GM18867 (cell line): ENCODE data around the gene ZNF469.

ENCODE experiments used
- ATAC-seq: cut with Tn5 transposase; IDR thresholded peaks from one replicate; pipeline ENCODE4 v1.9.1; 2021; ENCODE audit warnings: mild to moderate bottlenecking, moderate library complexity; ENCODE audit not compliant: unreplicated experiment

ZNF469 gene

DNA sequence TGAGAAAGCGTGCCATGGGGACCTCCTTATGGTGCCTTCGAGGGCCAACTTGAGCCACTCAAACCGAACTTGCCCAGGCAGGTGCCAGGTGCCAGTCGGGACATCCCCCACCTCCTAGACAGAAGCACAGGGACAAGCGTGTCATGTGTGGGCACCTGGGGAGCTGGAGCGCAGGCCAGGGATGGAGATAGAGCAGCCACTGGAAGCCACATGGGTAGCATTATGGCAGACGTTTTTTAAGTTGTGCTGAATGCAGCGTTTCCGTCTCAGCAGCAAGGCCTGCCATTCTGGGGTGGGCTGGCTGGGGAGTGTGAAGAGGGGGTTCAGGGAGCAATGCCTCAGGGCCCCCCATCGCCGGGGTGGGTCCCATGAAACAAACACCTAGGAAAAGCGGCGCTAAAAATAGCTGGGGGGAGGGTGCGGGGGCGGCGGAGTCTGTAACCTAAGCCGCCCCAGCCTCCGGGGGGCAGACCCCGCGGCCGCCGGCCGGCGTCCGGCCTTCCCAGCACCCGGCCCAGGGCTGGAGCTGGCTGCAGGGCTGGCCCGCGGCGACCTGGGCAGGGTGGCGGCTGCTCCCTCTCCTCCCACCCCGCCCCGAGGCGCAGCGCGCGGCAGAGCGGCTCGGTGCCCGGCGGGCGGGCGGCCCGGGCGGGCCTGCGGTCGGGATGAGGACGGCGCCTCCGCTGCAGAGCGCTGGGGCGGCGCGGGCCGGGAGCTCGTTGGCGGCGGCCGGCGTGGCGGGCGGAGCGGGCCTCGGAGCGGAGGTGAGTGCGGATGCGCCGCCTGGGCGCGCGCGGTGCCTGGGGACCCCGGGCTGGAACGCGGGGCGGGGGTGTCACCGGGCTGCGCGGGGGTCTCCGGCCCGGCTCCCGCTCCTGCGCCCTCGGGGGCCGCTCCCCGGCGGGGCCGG lies at the start of gene ZNF469:
TSS of gene ZNF469 (plus strand) at position 469 of the 910 bp plus-strand sequence. CDS start 44,512 bp downstream, outside the sequence.
- ATAC-seq = no peak

- ATAC-seq = no peak
These were observed 48.6 kb upstream of the ZNF469 start for GRCh38 chr16:88333848-88334777.

DNA sequence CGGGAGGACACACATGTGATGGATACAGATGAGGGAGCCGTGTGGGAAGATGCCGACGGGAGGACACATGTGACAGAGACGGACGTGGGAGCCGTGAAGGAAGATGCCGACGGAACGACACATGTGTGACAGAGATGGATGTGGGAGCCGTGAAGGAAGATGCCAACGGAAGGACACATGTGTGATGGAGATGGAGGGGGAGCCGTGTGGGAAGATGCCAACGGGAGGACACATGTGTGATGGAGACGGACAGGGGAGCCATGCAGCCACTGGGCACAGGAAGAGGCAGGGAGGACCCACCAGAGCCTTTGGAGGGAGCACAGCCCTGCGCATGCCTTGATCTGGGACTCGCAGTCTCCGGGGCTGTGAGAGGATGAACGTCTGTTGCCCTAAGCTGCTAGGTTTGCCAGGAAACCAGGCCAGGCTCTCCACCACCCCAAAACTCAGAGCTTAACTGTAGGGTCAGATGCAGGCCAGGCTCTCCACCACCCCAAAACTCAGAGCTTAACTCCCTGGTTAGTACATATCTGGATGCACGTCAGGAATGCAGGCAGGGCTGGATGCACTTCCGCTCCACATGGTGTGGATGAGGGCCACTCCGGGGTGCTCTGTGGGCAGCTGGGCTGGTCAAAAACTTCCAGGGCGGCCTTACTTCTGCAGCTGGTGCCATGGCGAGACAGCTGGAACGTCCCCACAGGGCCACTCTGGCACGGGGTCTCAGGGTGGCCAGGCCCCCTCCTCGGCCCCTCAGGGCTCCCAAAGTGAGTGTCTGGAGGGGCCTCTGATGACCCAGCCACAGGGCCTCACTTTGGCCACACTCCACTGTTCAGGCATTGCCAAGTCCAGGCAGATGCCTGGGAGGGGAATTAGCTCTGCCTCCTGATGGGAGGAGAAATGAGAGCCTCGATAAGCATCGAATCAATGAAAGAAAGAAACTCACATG lies 47.7 kb upstream of the ZNF469 start:
- ATAC-seq = no peak

DNA sequence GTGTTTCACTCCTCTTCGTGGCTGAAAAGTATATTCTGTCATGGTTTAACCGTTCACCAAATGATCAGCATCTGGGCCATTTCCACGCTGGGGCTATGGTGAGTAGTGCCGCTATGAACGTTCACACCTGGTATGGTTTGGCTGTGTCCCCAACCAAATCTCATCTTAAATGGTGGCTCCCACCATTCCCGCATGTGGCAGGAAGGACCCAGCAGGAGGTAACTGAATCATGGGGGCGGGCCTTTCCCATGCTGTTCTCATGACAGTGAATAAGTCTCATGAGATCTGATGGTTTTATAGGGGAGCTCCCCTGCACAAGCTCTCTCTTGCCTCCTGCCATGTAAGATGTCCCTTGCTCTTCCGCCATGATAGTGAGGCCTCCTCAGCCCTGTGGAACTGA lies 45.7 kb upstream of the ZNF469 start:
- no peak for ATAC-seq

DNA sequence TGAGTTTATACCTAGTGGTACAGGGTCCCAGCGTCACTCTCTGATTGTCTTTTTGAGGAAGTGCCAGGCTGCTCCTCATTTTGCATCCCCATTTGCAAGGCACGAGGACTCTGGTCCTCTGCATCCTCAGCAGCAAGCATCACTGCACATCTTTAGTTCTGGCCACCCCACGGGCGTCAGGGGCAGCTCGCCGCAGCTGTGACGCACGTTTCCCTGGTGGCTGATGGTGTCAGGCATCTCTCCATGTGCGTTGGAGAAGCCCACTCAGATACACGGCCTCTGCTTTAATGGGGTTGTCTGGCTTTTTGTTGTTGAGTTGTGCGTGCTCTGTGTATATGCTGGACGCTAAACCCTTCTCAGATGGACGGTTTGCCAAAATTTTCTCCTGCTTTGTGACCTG lies 45.2 kb upstream of the ZNF469 start:
- no peak for ATAC-seq

- ATAC-seq = no peak
These were observed 44.6 kb upstream of the ZNF469 start for GRCh38 chr16:88338111-88338510.

- no peak for ATAC-seq
These were observed 43.9 kb upstream of the ZNF469 start for GRCh38 chr16:88338896-88339295.

DNA sequence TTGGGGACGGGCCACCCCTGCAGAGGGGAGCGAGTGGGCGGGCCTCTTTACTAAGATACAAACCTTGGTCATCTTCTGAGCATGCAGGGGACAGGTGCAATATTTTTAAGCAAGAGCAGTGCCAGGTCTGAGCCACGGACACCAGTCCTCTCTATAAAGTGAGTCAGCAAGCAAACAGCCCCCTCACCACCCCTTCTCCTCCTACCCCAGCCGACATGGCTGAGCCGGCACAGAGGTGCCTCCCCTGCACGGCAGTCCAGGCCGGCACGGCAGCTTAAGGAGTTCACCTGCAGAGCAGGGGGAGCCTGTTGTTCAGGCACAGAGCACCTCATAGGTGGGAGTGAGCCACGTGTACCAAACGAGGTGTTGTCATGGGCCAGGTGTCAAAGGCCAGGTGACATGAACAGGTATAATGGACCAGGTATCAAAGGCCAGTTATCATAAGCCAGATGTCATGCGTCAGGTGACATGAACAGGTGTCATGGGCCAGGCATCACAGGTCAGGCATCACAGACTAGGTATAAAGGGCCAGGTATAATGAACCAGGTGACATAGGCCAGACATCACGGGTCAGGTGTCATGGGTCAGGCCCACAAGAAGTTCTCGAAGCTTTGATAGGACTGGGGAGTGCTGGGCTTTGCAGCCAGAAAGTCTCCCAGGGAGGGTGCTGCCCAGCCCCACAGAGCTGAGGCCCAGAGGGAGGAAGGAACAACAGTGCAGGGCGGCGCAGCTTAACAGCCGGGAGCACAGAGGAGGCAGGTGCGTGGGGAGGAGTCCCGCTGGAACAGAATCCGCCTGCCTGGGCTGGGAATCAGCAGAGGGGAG lies 42.6 kb upstream of the ZNF469 start:
- ATAC-seq = no peak

- ATAC-seq = no peak
These were observed 42.0 kb upstream of the ZNF469 start for GRCh38 chr16:88340755-88341150.

- no peak for ATAC-seq
These were observed 41.0 kb upstream of the ZNF469 start for GRCh38 chr16:88341551-88342290.

DNA sequence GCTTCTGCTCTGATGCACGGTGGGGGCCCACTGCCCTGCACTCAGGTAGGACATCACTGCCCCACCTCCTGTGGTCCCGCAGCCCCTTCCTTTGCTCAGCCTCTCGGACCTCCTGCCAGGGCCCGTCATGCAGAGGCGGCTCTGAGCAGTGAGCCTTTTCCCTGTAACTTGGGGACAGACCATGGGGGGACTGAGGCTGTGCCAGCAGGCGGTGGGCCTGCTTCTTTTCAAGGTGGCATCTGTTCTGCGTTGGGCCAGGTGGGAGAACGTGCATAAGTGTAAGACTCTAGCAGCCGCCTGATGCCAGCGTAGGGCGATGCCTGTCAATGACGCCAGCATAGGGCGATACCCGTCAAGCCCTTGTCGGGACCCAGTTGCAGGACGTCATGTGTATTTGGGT lies 40.3 kb upstream of the ZNF469 start:
- ATAC-seq = no peak

- no peak for ATAC-seq
These were observed 39.4 kb upstream of the ZNF469 start for GRCh38 chr16:88343271-88343791.

DNA sequence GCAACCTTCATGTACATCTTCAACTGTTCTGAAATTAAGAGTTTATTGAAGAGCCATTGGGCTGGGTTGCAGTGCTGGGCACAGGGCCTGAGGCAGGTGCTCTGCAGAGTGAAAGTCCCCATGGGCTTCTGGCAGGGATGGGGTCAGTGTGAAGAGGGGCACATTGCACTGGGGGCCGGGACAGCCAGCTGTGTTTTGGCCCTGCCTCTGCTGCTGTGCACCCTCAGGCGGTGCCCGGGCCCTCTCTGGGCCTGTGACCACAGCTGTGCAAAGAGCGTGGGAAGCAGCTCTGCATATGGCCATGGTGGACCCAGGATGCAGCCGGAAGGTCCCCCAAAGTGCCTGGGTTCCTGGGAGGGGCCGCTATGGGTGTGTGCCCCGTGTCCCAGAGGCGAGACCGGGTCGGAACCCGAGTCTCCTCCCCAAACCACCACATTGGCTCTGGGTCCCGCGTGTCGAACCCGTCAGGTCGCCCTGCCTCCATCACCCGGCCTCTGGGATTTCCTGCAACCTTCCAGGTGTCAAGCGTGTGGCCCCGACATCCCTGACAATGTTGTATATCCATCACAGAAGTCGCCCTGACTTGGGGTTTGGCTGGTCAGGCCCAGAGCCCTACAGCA lies 38.2 kb upstream of the ZNF469 start:
- ATAC-seq = no peak

DNA sequence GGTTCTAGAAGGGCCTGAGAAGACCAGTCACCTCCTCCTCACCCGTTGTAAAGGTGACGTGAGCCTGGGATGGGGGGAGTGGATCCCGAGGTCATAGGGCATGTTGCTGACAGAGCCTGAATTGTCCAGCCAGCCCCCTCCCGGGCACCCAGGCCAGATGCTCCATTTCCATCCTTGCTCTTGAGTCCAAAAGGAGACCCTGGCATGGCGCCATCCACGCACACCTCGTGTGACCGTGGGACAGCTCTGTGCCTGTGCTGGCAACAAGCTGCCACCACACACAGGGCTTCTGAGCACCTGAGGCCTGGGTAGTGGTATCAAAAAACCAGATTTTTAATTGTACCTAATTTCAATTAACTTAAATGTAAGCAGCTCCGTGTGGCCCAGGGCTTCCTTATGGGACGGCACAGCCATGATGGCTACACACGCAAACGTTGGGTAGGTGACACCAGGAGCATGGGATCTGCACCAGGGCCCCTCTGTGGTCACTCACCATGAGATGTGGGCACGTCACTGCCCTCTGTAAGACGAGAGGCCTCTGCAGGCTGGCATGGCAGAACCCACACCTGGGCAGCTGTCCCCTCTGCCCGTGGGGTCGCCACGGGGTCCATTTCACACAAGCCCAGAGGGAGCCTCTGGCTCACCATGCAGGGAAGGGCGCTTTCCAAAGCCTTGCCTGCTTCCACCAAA lies 37.6 kb upstream of the ZNF469 start:
- no peak for ATAC-seq

DNA sequence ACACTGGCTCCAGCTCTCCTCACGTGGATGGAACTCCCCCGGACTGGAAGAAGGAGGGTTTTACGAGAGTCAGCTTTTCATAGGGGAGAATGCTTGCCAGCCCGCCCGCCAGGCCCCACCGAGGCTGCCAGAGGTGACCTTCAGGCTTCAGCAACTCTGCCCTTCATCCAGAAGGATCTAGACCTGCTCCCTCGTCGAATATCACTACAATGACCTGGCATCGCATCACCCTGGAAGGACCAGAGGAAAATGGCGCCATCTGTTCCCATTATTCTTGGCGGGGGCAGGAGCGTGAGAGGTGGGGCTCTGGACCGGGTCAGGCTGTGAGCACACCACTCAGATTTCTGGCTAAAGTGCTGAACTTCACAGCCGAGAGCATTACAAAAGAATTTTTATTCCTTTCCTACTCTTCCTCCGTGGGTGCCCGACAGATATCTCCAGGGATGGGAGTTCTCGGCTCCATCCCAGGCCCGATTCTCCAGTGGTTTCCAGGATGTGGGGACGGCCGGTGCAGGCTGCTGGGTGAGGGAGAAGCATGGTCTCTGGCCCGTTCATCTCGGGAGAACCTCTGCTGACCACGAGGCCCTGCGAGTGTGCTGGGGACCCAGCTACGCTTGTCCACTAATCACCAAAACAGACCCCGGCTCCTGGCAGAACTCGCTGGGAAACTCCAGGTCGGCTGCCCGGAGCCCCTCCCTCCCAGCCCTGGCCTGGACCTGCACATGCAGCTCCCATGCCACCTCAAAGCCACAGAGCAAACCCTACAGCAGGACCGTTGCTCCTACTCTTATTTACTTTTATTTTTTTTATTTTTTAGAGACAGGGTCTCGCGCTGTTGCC lies 36.8 kb upstream of the ZNF469 start:
- ATAC-seq = no peak

DNA sequence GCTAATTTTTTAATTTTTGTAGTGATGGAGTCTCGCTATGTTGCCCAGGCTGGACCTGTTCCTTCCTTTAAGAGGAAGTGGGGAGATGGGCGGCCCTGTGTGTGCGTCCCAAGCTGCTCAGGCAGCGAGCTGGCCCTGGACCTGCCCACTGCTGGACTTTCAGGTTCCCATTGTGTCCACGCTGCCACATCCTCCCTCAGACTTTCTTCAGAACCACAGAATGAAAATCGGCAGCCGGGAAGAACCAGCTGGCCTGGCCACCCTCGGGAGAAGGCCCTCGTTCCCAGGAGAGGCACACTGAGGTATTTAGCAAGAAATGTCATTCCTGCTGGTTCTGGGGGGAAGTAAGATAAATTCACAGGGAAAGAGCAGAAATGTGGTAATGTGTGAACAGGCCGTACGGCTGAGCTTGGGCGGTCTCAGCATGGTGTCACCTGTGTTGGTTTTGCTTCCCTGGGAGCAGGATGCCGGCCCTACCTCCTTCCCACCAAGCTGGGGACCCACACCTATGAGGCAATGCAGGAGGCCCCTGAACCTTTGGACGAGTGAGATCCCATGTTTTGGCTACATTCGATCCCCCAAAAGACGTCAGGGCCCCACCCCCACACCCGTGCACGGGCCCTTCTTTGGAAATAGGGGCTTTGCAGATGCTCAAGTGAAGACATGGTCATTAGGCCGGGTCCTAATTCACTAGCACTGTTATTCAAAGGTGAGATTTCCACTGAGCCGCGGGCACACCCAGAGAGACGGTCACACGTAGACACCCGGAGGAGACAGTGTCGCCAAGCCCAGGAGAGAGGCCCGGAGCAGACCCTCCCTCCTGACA lies 35.9 kb upstream of the ZNF469 start:
- no peak for ATAC-seq
